ENCODE measurements around the gene ARHGEF17. TPM values are rescaled to one million over a fixed set of nuclear protein-coding genes. Genes with fewer than 3 reads are reported as not detected.

ARHGEF17 gene
- total RNA-seq, 2 experiments from 2014 or later, result 0.05 TPM

- Mint-ChIP-seq H3K27me3 (no peaks in the 10 kb centered on the region), H3K9me3 (no peaks in the 10 kb centered on the region), H3K4me3 (no peak overlapping the region), H3K27ac (no peak overlapping the region), H3K4me1 (peaks cover 27% of the 10 kb centered on the region), H3K36me3 (ENCODE audit: low read depth) (no peaks in the 10 kb centered on the region)
- ChIA-PET POLR2A (no interaction called here), CTCF (interaction anchor here (1.0 to 4.6 kb wide), 4 partner anchors 11 to 307 kb away, joined by 3 to 139 read pairs (median 4); no protein-coding TSS in a partner anchor)
- DNase-seq, result peak; percentile 28
These were observed 45.3 kb downstream of the ARHGEF17 start for GRCh38 chr11:73353422-73353821.

GRCh38 chr11:73355109-73355508, 47.0 kb downstream of the ARHGEF17 start:
- DNase-seq, result no peak
- Mint-ChIP-seq H3K4me1 (peaks cover 20% of the 10 kb centered on the region), H3K27me3 (no peaks in the 10 kb centered on the region), H3K36me3 (ENCODE audit: low read depth) (no peaks in the 10 kb centered on the region), H3K4me3 (no peak overlapping the region), H3K27ac (no peak overlapping the region), H3K9me3 (no peaks in the 10 kb centered on the region)
- ChIA-PET POLR2A (no interaction called here), CTCF (interaction anchor here (0.6 to 1.6 kb wide), 3 partner anchors 38 to 305 kb away, joined by 5 read pairs; no protein-coding TSS in a partner anchor)

- CTCF ChIA-PET, result interaction anchor here (1.4 to 1.6 kb wide), 2 partner anchors 22 to 36 kb away, joined by 4 to 6 read pairs; no protein-coding TSS in a partner anchor
- Mint-ChIP-seq H3K36me3 (ENCODE audit: low read depth) (no peaks in the 10 kb centered on the region), H3K4me1 (peaks cover 7% of the 10 kb centered on the region)
These were observed 49.1 kb downstream of the ARHGEF17 start for GRCh38 chr11:73356979-73357860.

GRCh38 chr11:73358071-73358470, 50.0 kb downstream of the ARHGEF17 start:
- peaks cover 6% of the 10 kb centered on the region for H3K4me1 Mint-ChIP-seq
- DNase-seq, result no peak
- no peaks in the 10 kb centered on the region for H3K27me3 Mint-ChIP-seq
- CTCF ChIA-PET, result interaction anchor here (0.6 to 12.4 kb wide), 5 partner anchors 6 to 1374 kb away, joined by 4 to 139 read pairs (median 5); no protein-coding TSS in a partner anchor
- no peaks in the 10 kb centered on the region for H3K9me3 Mint-ChIP-seq
- POLR2A ChIA-PET, result no interaction called here
- H3K36me3 Mint-ChIP-seq (ENCODE audit: low read depth), result no peaks in the 10 kb centered on the region
- H3K4me3 Mint-ChIP-seq, result no peak overlapping the region
- H3K27ac Mint-ChIP-seq, result no peak overlapping the region

More at GRCh38 chr11:73356979-73357860, 49.1 kb downstream of the ARHGEF17 start:
- no peak overlapping the region for H3K4me3 Mint-ChIP-seq
- no peak overlapping the region for H3K27ac Mint-ChIP-seq
- DNase-seq, result no peak
- no peaks in the 10 kb centered on the region for H3K27me3 Mint-ChIP-seq
- POLR2A ChIA-PET, result interaction anchor here (0.8 to 1.1 kb wide), 2 partner anchors 23 to 36 kb away, joined by 3 read pairs; no protein-coding TSS in a partner anchor
- H3K9me3 Mint-ChIP-seq, result no peaks in the 10 kb centered on the region

GRCh38 chr11:73359341-73359740, 51.3 kb downstream of the ARHGEF17 start:
- H3K9me3 Mint-ChIP-seq, result no peaks in the 10 kb centered on the region
- no peaks in the 10 kb centered on the region for H3K4me1 Mint-ChIP-seq
- POLR2A ChIA-PET, result no interaction called here
- CTCF ChIA-PET, result interaction anchor here (1.5 to 12.4 kb wide), 3 partner anchors 8 to 34 kb away, joined by 3 to 139 read pairs (median 4); no protein-coding TSS in a partner anchor
- DNase-seq, result no peak
- H3K4me3 Mint-ChIP-seq, result no peak overlapping the region
- H3K27ac Mint-ChIP-seq, result no peak overlapping the region
- H3K36me3 Mint-ChIP-seq (ENCODE audit: low read depth), result no peaks in the 10 kb centered on the region
- no peaks in the 10 kb centered on the region for H3K27me3 Mint-ChIP-seq

- Mint-ChIP-seq H3K4me1 (no peaks in the 10 kb centered on the region), H3K27me3 (no peaks in the 10 kb centered on the region), H3K9me3 (no peaks in the 10 kb centered on the region), H3K36me3 (ENCODE audit: low read depth) (no peaks in the 10 kb centered on the region), H3K27ac (no peak overlapping the region), H3K4me3 (no peak overlapping the region)
- CTCF ChIA-PET, result interaction anchor here (0.6 to 12.4 kb wide), 7 partner anchors 8 to 689 kb away, joined by 3 to 139 read pairs (median 3); no protein-coding TSS in a partner anchor
- peak; percentile 39 for DNase-seq
- POLR2A ChIA-PET, result interaction anchor here (1.1 to 1.5 kb wide), 3 partner anchors 8 to 23 kb away, joined by 3 to 5 read pairs (median 3); no protein-coding TSS in a partner anchor
These were observed 52.1 kb downstream of the ARHGEF17 start for GRCh38 chr11:73359930-73360742.

GRCh38 chr11:73360743-73361369, 52.8 kb downstream of the ARHGEF17 start:
- Mint-ChIP-seq H3K36me3 (ENCODE audit: low read depth) (no peaks in the 10 kb centered on the region), H3K4me1 (peaks cover 3% of the 10 kb centered on the region), H3K27ac (no peak overlapping the region), H3K9me3 (no peaks in the 10 kb centered on the region), H3K4me3 (no peak overlapping the region), H3K27me3 (no peaks in the 10 kb centered on the region)
- no peak for DNase-seq
- ChIA-PET POLR2A (interaction anchor here (1.0 to 1.5 kb wide), 4 partner anchors 9 to 22 kb away, joined by 3 to 5 read pairs (median 4); no protein-coding TSS in a partner anchor), CTCF (interaction anchor here (0.6 to 12.4 kb wide), 7 partner anchors 9 to 689 kb away, joined by 3 to 139 read pairs (median 3); no protein-coding TSS in a partner anchor)

GRCh38 chr11:73361953-73362776, 54.1 kb downstream of the ARHGEF17 start:
- no peaks in the 10 kb centered on the region for H3K27me3 Mint-ChIP-seq

GRCh38 chr11:73363147-73363546, 55.1 kb downstream of the ARHGEF17 start:
- CTCF ChIA-PET, result interaction anchor here (12.4 kb wide), 1 partner anchor 11 kb away, joined by 139 read pairs; no protein-coding TSS in a partner anchor
- Mint-ChIP-seq H3K27me3 (no peaks in the 10 kb centered on the region), H3K4me1 (peaks cover 23% of the 10 kb centered on the region), H3K36me3 (ENCODE audit: low read depth) (peaks cover 4% of the 10 kb centered on the region), H3K9me3 (no peaks in the 10 kb centered on the region), H3K27ac (no peak overlapping the region), H3K4me3 (no peak overlapping the region)
- POLR2A ChIA-PET, result interaction anchor here (0.7 to 1.9 kb wide), 2 partner anchors 9 to 14 kb away, joined by 3 to 7 read pairs; no protein-coding TSS in a partner anchor
- no peak for DNase-seq

More at GRCh38 chr11:73361953-73362776, 54.1 kb downstream of the ARHGEF17 start:
- Mint-ChIP-seq H3K36me3 (ENCODE audit: low read depth) (peaks cover 4% of the 10 kb centered on the region), H3K4me1 (peaks cover 16% of the 10 kb centered on the region), H3K9me3 (no peaks in the 10 kb centered on the region), H3K4me3 (no peak overlapping the region), H3K27ac (no peak overlapping the region)
- no peak for DNase-seq
- CTCF ChIA-PET, result interaction anchor here (12.4 kb wide), 1 partner anchor 10 kb away, joined by 139 read pairs; no protein-coding TSS in a partner anchor
- POLR2A ChIA-PET, result interaction anchor here (1.9 kb wide), 1 partner anchor 15 kb away, joined by 7 read pairs; no protein-coding TSS in a partner anchor

- Mint-ChIP-seq H3K9me3 (no peaks in the 10 kb centered on the region), H3K4me1 (peaks cover 23% of the 10 kb centered on the region), H3K36me3 (ENCODE audit: low read depth) (peaks cover 4% of the 10 kb centered on the region), H3K27ac (peak overlapping the region; percentile 86), H3K4me3 (peak overlapping the region; percentile 59), H3K27me3 (no peaks in the 10 kb centered on the region)
- POLR2A ChIA-PET, result interaction anchor here (1.2 to 2.8 kb wide), 5 partner anchors 9 to 20 kb away, joined by 6 to 13 read pairs (median 8); no protein-coding TSS in a partner anchor
- CTCF ChIA-PET, result interaction anchor here (1.6 to 12.4 kb wide), 2 partner anchors 9 to 14 kb away, joined by 6 to 139 read pairs; no protein-coding TSS in a partner anchor
- DNase-seq, result no peak
These were observed 57.5 kb downstream of the ARHGEF17 start for GRCh38 chr11:73365352-73366264.

Data from activated CD4-positive, alpha-beta memory T cell treated with anti-CD3 and anti-CD28 coated beads, Interleukin-2, amount 10 ng/mL, durations not matched to agents 7 days and 5 days (primary cell).